Ovary (tissue), 3 donors: ENCODE results near the gene EHD3.

ENCODE experiments used
- EP300 ChIP-seq: sonication (generic); formaldehyde crosslinking; IDR thresholded peaks from one replicate; pipeline ENCODE4 v1.6.1; 2017; ENCODE audit warnings: antibody characterized with exemption
- POLR2A ChIP-seq: fragments of 450-650 bp; IDR thresholded peaks from one replicate; pipeline ENCODE4 v1.6.1; 2017; ENCODE audit warnings: antibody characterized with exemption, mild to moderate bottlenecking, moderate library complexity
- TF ChIP-seq, protein P1 (sequence below), 3 donors: fragments of 450-650 bp in 2 of 3; fragments of 200-600 bp in 1 of 3; IDR thresholded peaks; one replicate each; pipeline versions ENCODE4 v1.5.1 to v1.8.0; 2016 to 2022; ENCODE audit warnings: antibody characterized with exemption in 3 of 3, mild to moderate bottlenecking in 1 of 3
- donor health status: DM: no; HTN: no; CAD: no.

DNA sequence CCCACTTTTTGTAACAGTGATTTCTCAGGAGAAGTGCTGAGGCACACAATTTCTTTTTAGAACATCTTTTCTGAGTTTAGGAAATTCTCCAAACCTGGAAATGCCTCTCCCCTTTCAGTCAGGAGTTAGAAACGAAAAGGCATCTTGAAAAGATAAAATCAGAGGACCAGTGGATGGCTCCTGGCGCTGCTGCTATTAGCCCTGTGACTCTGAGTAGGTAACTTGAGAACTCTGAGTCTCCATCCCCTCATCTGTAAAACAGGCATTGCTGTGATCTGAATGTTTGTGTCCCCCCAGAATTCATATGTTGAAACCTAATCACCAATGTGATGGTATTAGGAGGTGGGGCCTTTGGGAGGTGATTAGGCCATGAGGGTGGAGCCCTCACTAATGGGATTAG, 50.2 kb downstream of the EHD3 start:
- TF ChIP-seq, protein P1, sequence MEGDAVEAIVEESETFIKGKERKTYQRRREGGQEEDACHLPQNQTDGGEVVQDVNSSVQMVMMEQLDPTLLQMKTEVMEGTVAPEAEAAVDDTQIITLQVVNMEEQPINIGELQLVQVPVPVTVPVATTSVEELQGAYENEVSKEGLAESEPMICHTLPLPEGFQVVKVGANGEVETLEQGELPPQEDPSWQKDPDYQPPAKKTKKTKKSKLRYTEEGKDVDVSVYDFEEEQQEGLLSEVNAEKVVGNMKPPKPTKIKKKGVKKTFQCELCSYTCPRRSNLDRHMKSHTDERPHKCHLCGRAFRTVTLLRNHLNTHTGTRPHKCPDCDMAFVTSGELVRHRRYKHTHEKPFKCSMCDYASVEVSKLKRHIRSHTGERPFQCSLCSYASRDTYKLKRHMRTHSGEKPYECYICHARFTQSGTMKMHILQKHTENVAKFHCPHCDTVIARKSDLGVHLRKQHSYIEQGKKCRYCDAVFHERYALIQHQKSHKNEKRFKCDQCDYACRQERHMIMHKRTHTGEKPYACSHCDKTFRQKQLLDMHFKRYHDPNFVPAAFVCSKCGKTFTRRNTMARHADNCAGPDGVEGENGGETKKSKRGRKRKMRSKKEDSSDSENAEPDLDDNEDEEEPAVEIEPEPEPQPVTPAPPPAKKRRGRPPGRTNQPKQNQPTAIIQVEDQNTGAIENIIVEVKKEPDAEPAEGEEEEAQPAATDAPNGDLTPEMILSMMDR (IDR thresholded peaks at IDR 0.05), result no peak
- no peak for TF ChIP-seq POLR2A
- no peak for TF ChIP-seq EP300
